HG02610 (cell line): ENCODE results near the gene HDAC9.

Source experiments
- ATAC-seq: cut with Tn5 transposase; IDR thresholded peaks from one replicate; pipeline ENCODE4 v1.9.1; 2021; ENCODE audit warnings: mild to moderate bottlenecking, moderate library complexity; ENCODE audit not compliant: unreplicated experiment

Gene HDAC9

DNA sequence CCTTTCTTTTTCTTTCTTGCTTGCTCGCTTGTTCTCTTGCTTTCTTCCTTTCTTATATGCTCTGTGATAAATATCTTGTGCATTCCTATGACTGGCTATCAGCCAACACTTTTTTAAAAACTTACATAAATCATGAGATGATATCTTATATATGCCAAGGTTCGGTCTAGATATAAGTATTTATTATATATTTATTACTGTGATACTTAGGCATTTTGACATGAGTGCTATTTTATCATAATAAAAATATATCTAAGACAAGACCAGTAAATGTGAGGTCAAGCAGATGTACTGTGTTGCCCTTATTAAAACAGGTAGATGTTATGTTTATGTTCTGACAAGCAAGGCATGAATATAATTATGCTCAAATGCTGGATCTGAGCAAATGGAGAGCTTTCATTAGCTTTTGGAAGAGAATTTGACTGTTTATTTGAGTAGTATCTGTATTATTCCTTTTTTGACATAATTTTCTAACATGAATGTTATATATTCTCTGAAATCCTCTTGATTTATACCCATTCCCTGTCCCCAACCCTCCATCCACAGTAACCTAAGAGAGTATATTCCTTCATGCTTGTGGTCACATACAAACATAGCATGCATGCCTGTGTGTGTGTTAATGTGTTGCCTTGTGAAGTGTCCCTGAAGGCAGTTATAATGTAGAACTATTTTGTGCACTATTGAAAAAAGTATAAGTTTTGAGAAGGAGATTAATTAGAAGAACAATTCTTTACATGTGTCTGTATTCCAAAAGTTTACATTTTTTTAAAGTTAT is 158.0 kb downstream of the HDAC9 start:
- no peak for ATAC-seq

DNA sequence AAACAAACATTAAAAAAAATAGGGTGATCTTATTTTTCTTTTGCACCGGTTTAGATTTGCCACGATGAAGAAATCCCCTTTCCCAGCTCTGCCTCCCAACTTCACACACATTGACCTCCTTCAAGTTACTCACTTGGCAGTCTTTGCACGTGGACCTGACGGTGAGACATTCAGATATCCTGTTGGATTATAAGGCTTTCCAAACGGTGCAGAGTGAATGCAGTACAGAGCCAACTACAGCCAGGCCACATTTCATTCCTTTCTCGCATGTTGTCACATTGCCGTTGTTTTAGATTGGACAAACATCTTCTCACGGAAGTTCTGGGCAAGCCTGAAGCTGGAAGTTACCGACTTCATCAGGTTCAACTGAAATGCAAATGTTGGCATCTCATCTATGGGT is 159.2 kb downstream of the HDAC9 start:
- ATAC-seq: no peak

DNA sequence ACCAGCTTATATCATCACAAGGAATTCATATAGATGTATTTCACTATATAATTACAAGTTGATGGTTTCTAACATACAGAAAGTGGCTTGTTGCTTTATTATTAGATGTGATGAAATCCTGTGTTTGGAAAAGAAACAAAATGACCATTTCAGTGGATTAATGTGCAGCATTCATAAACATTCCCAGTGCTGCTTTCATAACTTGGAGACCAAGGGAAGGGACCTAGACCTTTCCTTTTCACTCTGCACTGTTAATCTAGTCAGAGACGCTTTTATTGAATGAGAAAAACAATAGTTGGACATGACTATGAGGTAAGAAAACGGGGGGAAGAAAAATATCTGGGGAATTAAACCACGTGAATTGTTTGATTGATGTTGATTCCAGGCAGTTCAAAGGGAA is 160.0 kb downstream of the HDAC9 start:
- ATAC-seq: no peak

DNA sequence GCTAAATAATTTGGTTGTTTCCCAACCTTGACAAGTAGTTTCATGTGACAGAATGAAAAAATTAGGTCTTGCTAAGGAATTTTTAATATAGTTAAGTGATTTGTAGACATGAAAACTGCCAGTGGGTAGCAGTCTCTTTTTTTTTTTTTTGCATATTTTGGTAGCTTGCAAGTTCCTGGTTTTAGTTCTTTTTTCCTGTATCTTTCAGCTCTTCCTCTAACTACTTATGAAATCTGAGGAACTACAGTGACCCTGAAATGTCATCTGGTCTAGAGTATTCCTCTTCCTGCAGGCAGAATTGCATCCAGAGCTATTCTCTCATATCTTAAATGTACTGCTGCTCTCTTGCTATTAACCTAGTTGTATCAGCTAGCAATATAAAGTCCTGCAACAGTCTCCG is 160.4 kb downstream of the HDAC9 start:
- ATAC-seq: no peak

DNA sequence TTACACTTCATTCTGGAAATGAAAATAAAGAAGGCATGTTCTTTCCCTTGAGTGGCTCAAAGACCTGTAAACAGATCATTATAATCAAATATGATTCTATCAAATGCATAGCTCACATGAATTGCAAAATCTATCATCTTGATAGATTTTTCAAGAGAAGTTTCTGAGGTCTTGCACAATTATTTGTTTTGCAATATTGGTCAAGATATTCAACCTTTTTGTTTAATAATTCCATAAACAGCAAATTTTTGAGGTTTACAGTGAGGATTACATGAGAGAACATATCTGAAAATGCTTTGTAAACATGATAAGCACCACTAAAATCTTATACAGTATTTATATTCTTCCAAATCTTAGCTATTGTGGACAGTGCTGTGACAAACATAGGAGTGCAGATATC is 160.8 kb downstream of the HDAC9 start:
- no peak for ATAC-seq

DNA sequence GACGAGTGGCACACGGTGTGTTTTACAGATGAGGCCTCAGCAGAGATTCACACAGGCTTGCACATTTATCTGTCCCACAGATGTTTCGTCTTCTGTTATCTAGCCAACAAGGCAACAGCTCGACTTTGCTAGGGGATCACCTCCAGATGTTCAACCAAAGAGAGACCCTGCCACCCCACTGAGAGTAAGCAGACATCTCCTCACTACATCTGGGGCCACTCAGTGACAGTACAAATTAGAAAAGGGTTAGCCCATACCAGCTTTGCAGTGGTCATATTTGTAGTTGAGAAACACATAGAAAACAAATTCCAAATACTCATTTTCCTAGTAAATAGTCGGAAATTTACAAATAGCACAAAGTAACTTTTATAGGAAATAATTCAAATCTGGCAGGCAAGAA is 164.2 kb downstream of the HDAC9 start:
- no peak for ATAC-seq

DNA sequence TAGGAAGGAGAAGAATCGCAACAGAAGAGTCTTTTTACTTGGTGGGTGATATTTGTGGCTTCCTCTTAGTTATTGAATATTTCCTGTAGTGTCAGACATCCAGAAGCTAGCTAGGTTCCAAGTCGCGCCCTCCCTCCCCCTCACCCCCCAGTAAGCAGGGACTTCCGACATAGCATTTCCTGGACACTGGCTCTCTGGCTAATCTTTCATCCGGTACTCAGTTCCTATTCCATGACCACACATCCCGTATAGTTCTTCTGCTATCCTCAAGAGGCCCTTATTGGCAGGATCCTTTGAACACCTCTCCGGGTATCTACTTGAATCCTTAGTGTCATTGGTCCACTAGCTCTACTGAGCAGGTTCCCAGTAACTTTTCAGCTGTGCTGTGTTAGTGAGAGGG is 167.8 kb downstream of the HDAC9 start:
- no peak for ATAC-seq

DNA sequence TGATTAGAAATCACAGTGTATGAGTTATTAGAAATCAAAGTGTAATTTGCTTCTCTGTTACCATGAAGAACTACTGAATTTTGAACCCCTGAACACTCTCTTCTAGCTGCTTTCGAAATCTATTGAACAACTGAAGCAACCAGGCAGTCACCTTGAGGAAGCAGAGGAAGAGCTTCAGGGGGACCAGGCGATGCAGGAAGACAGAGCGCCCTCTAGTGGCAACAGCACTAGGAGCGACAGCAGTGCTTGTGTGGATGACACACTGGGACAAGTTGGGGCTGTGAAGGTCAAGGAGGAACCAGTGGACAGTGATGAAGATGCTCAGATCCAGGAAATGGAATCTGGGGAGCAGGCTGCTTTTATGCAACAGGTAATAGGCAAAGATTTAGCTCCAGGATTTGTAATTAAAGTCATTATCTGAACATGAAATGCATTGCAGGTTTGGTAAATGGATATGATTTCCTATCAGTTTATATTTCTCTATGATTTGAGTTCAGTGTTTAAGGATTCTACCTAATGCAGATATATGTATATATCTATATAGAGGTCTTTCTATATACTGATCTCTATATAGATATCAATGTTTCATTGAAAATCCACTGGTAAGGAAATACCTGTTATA is 170.7 kb downstream of the HDAC9 start:
- peak; percentile 97 for ATAC-seq

DNA sequence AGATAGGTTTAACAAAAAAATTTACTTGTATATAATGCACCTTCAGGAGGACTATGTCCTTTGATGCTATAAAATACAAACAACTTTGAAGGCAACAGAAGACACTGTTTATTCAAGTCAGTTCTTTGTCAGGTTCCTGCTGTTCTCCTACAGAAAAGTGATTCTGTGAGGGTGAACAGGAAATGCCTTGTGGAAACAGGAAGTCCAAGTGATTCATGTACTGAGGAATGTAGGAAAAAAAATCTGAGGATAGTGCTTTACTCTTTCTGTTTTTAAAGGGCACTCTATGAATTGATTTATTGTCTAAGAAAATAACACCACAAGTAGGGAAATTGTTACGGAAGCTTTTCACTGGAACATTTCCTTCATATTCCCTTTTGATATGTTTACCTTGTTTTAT is 171.9 kb downstream of the HDAC9 start:
- no peak for ATAC-seq

DNA sequence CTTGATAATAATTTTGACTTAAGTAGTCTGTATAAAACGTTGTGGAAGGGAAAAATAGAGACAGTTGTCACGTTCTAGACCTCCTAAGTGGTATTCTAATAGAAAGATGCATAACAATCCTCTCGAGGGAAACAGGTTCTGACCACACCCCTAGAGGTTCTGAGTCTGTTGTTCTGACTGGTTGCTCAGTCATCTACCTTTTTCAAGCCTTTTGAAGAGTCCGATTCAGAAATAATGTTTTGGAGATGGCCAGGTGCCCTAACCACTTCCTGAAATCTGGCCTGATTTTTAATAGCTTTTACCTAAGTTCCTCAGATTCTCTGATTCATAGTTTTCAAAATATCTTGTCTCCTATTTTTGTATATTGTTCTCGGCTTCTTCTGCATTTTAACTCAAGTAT is 175.6 kb downstream of the HDAC9 start:
- no peak for ATAC-seq

DNA sequence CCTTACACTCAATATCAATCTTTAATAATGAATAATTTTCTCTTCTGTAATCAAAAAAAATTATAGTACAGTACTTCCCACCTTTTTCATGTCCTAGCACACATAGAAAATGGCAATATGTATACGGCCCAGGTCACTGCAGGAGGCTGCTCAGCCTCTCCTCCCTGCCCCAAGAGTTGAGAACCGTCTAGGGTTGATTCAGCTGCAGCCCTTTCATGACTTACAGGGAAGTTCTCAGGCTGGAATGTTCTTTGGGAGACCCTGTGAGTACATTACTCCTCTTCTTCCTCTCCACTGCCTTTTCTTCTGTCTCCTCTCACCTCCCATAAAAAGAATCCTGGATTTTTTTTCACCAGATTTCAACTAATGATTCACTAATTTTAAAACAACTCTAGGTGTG is 180.0 kb downstream of the HDAC9 start:
- ATAC-seq: no peak

DNA sequence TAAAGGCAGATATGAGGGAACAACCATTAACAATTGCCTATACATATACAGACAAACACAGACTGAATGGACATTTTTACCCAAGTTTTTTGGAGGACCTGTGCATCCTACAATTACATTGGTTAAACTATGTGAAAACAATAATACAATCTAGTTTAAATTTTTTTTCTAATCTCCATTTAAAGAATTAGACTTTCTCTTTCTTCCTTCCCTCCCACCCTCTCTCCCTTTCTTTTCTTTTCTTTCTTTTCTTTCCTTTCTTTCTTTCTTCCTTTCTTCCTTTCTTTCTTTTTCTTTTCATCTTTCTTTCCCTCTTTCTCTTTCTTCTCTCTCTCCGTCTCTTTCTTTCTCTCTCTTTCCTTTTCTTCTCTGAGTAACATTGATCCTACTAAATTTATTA is 183.7 kb downstream of the HDAC9 start:
- ATAC-seq: no peak

DNA sequence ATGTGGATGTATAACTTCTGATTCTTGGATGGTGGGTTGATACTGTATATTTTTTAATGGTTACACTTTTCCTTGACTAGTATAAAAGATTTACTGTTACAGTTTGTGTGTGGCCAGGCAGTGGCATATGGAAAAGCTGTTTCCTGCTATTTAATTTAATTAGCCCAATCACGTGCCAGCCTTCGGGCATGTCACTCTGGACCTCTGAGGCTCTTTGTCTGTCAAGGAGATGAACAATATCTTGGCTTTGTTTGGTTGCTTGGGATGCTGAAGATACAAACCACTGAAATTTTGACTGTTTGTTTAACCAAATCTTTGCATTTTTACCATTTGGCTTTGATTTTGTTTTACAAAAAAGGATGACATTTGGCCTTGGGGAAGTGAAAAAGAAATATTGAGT is 185.0 kb downstream of the HDAC9 start:
- ATAC-seq: no peak

DNA sequence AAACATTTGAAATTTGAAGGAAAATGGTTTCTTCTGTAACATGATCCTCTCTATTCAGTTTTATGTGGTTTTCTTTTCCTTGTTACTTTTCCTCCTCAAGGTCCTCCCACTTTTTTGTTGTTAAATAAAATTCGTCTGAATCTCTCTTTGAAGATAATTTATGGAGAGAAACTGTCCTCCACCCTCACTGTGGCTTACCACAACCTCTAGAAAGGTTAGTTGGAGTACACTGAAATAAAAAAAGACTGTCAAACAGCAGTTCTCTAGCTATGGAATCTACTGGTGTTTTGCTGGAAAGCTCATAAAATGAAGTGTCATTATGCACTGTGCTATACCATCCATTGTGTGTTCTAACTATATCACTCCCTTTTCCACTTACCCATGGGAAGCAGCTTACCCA is 189.4 kb downstream of the HDAC9 start:
- ATAC-seq: no peak

DNA sequence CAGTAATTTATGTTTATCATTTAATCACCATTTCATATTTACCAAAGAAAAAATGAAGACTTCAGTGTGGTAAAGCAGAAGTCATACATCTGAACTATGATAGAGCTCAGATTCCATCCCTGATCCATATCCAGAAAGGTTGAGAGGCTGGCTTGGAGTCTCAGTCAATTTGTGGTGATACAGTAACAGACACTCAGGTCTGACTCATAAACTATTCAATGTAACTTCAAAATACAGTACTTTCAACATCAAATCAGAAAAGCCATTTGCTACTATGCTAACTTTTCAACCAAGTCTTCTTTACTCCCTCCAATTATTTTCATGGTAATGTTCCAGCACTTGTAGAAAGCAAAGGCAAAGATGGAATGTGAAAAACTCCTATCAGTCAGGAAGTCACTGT is 190.4 kb downstream of the HDAC9 start:
- no peak for ATAC-seq

DNA sequence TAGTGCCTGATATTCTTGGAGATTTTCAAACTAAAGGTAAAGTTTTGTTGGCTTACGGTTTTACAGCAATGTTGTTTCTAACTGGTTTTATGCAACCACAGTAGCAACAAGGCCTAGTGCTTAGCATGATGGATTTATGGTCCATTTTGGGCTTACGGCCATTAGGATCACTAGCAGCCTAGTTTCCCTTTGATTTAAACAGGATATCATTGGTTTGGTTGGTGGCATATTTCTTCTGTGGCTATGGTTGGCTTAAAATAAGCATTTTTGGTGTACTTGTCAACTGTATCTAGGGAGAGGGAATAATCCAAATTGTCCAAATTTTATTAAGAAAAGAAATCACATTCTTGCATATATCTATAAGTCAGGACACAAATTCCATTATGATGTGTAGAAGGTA is 194.0 kb downstream of the HDAC9 start:
- ATAC-seq: no peak

DNA sequence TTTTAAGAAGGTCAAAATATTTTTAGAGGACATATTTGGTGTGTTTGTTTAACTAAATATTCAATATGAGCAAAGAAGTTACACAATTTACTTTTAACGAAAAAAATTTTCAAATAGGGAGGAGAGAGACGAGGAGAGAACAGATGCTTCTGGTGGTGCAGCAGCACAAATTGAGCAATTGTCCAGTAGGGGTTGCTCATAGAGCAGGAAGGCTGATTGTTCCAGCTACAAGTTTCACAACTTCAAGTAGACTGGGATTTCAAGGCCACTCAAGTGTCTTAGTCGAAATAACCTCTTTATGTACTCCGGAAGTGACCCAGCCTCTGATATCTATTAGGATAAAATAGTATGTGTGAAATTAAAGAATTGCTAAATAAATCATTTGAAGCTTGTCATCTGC is 197.9 kb downstream of the HDAC9 start:
- no peak for ATAC-seq

DNA sequence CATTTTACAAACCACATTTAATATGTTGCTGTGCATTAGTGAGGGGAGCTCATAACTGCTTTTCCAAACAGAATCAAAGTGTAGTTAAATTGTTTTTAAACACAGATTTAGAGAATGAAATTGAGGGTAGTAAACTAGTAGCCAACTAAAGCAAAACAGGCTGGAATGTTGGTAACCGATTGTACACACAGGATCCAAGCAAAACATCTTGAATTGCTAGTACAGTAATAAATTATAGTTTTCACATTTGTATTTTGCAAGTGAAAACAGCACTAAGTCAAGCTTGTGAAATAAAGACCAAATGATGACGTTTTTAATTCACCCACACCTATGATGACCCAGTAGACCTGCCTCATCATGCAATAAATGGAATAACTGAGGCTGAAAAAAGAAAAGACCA is 198.3 kb downstream of the HDAC9 start:
- ATAC-seq: no peak

DNA sequence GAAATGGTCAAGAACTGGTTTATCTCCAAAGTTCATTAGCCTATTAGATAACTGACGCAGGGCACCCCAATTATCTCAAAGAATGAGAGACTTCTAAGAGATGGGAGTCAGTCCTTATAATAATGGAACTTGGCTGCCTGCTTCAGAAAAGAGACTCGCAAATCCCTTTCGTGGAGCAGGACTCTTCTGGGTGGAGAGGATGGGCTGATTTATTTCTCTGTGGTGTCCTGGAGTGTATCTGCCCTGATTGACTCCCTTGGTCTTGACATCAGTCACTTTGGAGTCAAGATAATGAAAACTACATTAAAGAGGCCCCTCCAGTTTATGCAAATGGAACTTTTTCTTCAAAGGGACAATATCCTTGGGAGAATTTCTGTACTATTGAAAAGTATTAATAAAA is 198.9 kb downstream of the HDAC9 start:
- ATAC-seq: no peak

DNA sequence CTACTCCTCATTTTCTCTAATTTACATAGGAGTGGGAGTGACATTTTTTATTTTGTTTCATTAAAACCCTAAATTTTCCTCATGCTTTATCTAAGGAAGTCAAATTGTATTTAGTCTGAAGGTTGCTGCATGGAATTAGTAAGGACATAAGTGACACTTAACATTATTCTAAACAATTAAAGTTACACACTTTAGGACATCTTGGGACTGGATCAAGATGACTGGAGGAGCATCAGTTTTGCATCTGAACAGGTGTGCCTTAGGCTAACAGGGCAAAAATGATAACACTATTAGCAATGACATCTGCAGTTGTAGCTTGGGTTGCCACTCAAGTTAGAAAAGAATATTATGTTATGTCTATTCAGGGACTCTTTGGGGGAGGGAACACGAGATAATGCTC is 199.4 kb downstream of the HDAC9 start:
- no peak for ATAC-seq

DNA sequence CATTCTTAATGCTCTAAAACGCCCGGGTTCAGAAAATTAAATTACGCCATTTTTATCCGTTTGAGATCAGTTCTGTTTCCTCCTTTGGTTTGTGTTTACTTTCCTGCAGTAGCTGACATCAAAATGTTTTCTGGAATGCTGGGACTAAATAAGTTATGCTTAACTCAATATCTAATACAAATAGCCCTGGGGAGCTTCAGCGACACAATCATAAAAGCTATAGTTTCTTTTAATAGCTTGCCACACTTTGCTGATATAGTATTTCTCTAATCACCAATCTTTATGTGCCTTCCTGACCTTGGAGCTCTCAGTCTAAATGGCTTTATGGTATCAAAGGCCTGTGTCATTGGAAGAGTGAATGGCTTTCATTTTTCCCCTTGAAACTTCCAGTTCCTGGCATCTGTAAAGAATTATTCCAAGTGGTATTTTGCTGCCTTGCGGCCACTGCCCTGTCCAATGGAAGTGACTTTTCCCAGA is 202.7 kb downstream of the HDAC9 start:
- no peak for ATAC-seq

DNA sequence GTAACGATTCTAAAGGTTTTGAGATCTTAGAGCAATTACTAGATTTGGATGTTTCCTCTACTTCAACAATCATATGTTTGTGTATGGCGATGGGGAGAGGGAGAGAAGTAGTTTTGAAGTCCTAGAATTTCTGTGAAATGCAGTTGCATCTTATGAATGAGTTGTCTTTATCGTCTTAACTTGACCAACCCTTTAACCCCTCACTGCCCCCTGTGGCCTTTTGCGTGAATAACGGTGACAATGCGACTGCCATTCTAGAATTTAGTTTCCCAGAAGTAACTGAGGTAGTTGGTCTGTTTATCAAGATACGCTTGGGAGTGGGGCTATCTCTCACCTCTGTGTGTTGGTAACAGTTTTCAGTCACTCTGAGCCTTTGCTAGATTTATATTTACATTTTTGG is 204.6 kb downstream of the HDAC9 start:
- no peak for ATAC-seq
